GM21447 (cell line): ENCODE measurements around the gene CACNA1I.

Experiments
- ATAC-seq: cut with Tn5 transposase; IDR thresholded peaks from one replicate; pipeline ENCODE4 v1.9.1; 2021; ENCODE audit not compliant: unreplicated experiment

CACNA1I gene

GRCh38 chr22:39535357-39535725 is 35.2 kb upstream of the CACNA1I start:
- no peak for ATAC-seq

- ATAC-seq = no peak
Observed at GRCh38 chr22:39535831-39536449, 34.6 kb upstream of the CACNA1I start.

GRCh38 chr22:39536711-39537110 is 33.8 kb upstream of the CACNA1I start:
- no peak for ATAC-seq

- no peak for ATAC-seq
Observed at GRCh38 chr22:39537975-39538374, 32.6 kb upstream of the CACNA1I start.

GRCh38 chr22:39543095-39543494 is 27.5 kb upstream of the CACNA1I start:
- no peak for ATAC-seq

GRCh38 chr22:39545386-39546365 is 24.9 kb upstream of the CACNA1I start:
- no peak for ATAC-seq

- no peak for ATAC-seq
Observed at GRCh38 chr22:39546889-39547586, 23.5 kb upstream of the CACNA1I start.

- no peak for ATAC-seq
Observed at GRCh38 chr22:39547587-39547947, 23.0 kb upstream of the CACNA1I start.

- no peak for ATAC-seq
Observed at GRCh38 chr22:39553429-39553828, 17.1 kb upstream of the CACNA1I start.

GRCh38 chr22:39554151-39554550 is 16.4 kb upstream of the CACNA1I start:
- no peak for ATAC-seq

GRCh38 chr22:39556970-39557841 is 13.3 kb upstream of the CACNA1I start:
- ATAC-seq = no peak

GRCh38 chr22:39558254-39558727 is 12.3 kb upstream of the CACNA1I start:
- ATAC-seq = no peak

- ATAC-seq = no peak
Observed at GRCh38 chr22:39558950-39559349, 11.6 kb upstream of the CACNA1I start.

GRCh38 chr22:39559456-39560105 is 11.0 kb upstream of the CACNA1I start:
- no peak for ATAC-seq

- no peak for ATAC-seq
Observed at GRCh38 chr22:39560127-39560526, 10.4 kb upstream of the CACNA1I start.

GRCh38 chr22:39562839-39563489 is 7.6 kb upstream of the CACNA1I start:
- ATAC-seq = no peak

- ATAC-seq = no peak
Observed at GRCh38 chr22:39563571-39564428, 6.8 kb upstream of the CACNA1I start.

- ATAC-seq = no peak
Observed at GRCh38 chr22:39565414-39565944, 5.1 kb upstream of the CACNA1I start.
